ENCODE data around the gene TNPO3.
"Not testable (repeated sequence)": the region's sequence is repeated elsewhere in the genome, so short reads cannot be mapped to it uniquely, and the experiment has no call there.

Gene TNPO3

DNA sequence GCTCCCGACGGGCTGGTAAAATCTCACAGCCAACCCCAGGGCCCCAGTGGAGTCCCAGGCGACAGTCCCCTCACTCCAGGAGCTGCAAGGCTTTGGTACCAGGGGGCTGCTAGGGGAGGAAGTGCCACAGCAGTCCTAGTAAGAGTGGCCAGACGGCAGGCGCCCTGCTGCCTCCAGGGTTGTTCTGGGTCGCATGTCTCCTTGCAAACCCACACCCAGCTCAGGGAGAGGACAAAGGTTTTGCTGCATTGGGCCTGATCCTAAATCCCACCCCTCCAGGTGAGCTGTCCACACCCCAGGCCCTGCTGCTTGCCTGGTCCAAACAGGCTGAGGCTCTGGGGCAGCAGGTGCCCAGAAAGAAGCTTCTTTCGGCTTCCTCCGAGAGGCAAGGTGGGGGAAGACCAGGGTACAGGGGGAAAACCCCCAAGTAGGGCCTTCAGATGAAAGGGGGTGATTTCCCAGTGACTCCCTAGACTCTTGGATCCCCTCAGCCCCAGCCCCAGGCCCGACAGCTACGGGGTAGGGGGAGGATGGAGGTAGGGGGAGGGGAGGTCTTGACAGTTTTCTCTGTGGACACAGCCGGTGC lies 140.3 kb downstream of the TNPO3 start:
- TF ChIP-seq, protein P1, sequence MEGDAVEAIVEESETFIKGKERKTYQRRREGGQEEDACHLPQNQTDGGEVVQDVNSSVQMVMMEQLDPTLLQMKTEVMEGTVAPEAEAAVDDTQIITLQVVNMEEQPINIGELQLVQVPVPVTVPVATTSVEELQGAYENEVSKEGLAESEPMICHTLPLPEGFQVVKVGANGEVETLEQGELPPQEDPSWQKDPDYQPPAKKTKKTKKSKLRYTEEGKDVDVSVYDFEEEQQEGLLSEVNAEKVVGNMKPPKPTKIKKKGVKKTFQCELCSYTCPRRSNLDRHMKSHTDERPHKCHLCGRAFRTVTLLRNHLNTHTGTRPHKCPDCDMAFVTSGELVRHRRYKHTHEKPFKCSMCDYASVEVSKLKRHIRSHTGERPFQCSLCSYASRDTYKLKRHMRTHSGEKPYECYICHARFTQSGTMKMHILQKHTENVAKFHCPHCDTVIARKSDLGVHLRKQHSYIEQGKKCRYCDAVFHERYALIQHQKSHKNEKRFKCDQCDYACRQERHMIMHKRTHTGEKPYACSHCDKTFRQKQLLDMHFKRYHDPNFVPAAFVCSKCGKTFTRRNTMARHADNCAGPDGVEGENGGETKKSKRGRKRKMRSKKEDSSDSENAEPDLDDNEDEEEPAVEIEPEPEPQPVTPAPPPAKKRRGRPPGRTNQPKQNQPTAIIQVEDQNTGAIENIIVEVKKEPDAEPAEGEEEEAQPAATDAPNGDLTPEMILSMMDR (conservative IDR thresholded peaks at IDR 0.05): no peak
- no peak overlapping the region for H3K27ac ChIP-seq

DNA sequence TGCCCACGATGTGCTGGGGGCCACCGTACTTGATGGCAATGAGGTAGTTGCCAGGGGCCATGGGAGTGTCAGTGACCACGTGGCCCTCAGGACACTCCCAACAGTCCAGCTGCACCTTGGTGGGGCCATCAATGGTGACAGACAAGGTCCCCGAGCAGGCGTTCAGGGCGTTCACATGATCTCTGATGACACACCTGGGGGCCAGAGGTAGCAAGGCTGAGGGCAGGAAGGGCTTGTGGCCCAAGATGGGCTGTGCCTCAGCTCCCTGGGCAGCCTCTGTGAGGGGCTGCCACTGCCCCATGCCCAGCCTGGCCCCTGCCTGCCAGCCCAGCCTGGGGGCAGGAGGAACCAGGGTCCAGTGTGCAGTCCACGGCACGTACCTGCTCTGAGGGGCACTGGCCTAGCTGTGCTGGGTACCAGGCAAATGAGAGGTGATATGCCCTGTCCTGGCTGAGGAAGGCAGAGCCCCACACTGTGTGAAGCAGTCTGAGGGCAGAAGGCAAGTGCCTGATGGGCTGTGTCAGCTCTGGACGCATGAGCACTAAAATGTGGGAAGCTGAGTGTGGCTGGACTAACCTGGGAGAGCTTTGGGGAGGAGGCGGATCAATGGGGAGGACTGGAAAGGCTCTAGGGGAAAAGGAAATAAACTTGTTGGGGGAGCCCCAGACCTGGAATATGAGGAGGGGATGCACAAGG lies 140.9 kb downstream of the TNPO3 start:
- TF ChIP-seq, protein P1 (conservative IDR thresholded peaks at IDR 0.05): no peak
- H3K27ac ChIP-seq: no peak overlapping the region

DNA sequence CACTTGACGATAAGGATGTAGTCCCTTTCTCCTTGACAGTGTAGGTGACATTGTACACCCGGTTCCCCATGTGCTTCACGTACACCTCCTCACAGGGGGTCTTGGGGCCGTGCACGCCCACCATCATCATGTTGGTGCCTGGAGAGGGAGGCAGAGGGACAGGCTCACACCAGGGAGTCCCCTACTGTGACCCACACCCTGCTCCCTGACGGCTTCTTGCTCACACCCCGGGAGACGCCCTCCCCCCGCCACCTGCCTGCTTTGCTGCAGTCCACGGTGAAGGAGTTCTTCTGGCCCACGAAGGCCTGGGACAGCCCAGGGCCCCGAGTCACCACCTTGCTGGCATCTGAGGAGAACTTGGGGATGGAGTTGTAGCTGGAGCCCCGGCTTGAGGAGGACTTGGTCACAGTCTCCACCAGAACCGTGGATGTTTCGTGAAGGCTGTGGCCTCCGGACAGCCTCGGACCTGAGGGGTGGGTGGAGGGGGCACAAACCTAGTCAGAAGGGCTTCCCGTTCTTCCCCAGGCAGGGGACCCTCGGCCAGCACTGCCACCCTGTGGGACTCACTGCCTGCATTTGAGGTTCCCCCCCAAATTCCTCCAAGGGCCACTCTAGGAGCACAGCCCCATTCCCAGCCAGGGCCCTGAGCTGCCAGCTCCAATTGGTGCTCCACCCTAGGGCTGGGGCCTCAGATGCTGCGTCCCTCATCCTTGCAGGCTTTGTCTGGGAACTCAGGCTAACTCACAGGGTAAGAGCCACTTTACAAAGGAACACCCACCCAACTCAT lies 142.0 kb downstream of the TNPO3 start:
- not testable (repeated sequence) for H3K27ac ChIP-seq

DNA sequence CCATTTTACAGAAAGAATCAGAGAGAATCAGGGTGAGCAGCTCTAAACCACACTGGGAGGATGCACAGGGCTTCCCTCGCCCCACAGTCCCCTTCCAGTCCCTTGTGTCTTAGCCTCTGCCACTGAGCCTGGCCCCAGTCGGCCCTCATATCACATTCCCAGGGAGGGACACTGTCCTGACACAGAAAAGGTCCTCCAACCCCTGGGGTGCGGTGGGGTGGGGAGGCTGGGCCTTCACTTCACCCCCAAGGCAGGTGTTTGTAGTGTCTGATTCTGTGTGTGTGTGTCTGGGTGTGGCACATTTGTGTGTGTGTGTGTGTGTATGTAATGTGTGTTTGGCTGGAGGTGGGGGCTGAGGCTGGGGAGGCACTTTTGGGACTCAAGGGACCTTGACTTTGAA lies 142.6 kb downstream of the TNPO3 start:
- H3K27ac ChIP-seq: no peak overlapping the region
- TF ChIP-seq, protein P1 (conservative IDR thresholded peaks at IDR 0.05): no peak

DNA sequence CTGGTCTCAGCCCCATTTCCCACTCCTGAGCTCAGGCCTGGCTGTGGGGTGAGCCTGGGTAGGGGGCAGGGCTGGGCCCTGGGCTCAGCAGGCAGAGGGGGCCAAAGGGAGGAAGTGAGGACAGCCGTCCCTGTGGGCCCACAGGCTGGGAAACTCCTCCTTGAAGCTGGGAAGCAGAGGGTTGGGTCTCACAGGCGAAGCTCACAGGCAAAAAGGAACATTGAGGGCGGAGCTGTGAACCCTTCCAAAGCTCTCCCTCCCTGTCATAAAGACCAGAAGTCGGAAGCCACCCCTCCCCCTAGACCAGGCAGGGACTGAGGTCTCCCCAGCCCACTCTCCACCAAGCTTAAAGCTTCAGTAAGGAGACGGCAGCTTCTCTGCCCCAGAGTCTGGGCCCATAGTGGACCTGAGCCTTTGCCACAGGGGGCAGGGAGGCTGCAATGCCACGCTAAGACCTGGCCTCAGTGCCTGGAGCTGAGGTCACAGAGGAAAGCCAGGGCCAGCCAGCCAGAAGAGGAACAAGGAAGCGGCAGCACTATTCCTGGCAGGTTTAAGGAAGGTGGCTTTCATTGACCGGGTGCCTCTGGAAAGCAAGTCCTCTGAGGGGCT lies 143.4 kb downstream of the TNPO3 start:
- TF ChIP-seq, protein P1 (conservative IDR thresholded peaks at IDR 0.05): no peak
- H3K27ac ChIP-seq: no peak overlapping the region

DNA sequence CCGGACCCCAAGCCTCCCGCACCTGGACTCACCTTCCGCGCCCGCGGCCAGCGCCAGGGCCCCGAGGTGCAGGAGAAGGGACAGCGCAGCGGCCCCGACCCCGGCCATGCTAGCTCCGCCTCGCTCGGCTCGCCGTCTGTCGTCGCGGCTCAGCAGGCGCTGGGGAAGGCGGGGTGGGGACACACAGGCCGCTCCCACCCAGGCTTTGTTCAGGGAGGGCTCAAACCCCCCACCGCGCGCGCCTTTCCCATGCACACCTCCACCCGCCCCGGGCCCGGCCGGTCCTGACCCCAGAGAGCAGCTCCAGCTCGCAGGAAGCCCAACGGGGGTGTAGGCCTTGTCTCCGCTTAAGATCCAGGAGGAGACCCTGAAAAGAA lies 144.4 kb downstream of the TNPO3 start, which contains the start of gene KCP:
TSS of gene KCP (minus strand) at position 141 of the 377 bp plus-strand sequence. CDS start at position 108, 33 bp downstream.
- TF ChIP-seq, protein P1 (conservative IDR thresholded peaks at IDR 0.05): no peak
- peak within 1 kb of the TSS; percentile 33; the same call in 1 of the 2 replicates for H3K27ac ChIP-seq

DNA sequence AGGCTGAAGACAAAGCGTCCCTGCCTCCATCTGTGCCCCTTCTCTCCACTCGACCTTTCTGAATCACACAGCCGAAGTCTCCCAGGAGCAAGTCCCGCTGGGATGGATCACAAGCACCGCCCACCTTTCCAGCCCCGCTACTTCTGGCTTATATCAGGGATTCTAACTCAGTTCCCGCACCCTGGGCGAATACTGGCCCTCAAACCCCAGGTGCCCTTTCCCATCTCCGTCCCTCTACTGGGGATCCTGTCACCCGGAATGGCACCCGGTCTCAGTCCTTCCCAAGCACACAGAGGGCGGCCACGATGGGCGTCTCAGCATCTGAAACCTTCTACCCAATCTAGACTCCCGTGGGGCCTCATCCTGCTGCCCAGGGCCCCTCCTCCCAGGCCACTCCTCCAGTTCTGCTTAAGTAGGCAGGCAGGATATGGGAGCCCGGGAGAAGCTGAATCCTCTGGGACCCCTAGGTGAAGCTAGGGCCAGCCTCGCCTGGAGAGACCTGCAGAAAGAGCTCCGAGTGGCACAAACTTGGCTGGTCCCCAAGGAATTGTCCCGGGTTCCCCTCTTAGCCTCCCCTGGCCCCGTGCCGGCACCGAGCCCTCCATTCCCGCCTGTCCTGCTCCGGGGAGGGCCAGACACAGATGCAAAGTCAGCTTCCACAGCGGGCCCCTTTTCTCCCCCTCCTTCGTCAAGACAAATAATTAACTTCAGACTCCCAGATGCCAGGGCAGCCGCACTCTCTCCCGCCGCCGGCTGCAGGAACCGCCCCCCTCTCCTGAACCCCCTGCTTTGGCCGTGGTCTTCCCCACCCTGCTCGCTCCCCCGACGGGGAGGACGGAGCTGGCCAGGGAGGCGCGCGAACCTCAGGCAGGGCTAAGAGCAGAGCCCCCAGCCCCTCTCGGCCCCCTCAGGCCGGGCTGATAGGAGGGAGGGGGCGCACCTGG lies 145.0 kb downstream of the TNPO3 start:
- peak overlapping the region; percentile 33; the same call in 1 of the 2 replicates for H3K27ac ChIP-seq
- TF ChIP-seq, protein P1 (conservative IDR thresholded peaks at IDR 0.05): no peak

Data from VCaP (cell line).